22Rv1 (cell line): ENCODE measurements around the gene RNU7-1.

Experiments
- CTCF ChIP-seq: fragments of 450-650 bp; IDR thresholded peaks from 2 replicates; pipeline ENCODE4 v1.5.1; 2017; ENCODE audit warnings: mild to moderate bottlenecking
- ZFX ChIP-seq: fragments of 450-650 bp; IDR thresholded peaks from 2 replicates; pipeline ENCODE4 v1.6.1; 2017; ENCODE audit warnings: antibody characterized with exemption, borderline replicate concordance

GRCh38 chr12:6981152-6982052 lies 37.8 kb downstream of the RNU7-1 start:
- TF ChIP-seq CTCF, result no peak
- TF ChIP-seq ZFX, result no peak
